Smooth muscle cell (in vitro differentiated cells): Measurements from ENCODE around the gene CPXM1. TPM values are rescaled to one million over a fixed set of nuclear protein-coding genes. Genes with fewer than 3 reads are reported as not detected.

Experiments used
- DNase-seq: peaks from one replicate; lab custom pipeline; 2025; ENCODE audit not compliant: unreplicated experiment; lab: John Stamatoyannopoulos, UW
- H2AFZ ChIP-seq: fragments of 200-600 bp; sonication (generic); 2 replicates; pipeline ENCODE4 v1.6.0; 2016; ENCODE audit warnings: antibody characterized with exemption, low read depth, mild to moderate bottlenecking
- H3F3A ChIP-seq: fragments of 200-600 bp; sonication (generic); 2 replicates; pipeline ENCODE4 v1.6.0; 2017; ENCODE audit warnings: antibody characterized with exemption, low read depth
- H3K27ac ChIP-seq: fragments of 200-600 bp; sonication (generic); 2 replicates; pipeline ENCODE4 v1.5.1; 2016; ENCODE audit warnings: low read depth, mild to moderate bottlenecking
- H3K27me3 ChIP-seq: fragments of 200-600 bp; sonication (generic); 2 replicates; pipeline ENCODE4 v1.6.1; 2016; ENCODE audit warnings: low read depth, mild to moderate bottlenecking
- H3K36me3 ChIP-seq: fragments of 200-600 bp; sonication (generic); 2 replicates; pipeline ENCODE4 v1.5.1; 2016; ENCODE audit warnings: low read depth
- H3K4me1 ChIP-seq: fragments of 200-600 bp; sonication (generic); 2 replicates; pipeline ENCODE4 v1.5.1; 2016; ENCODE audit warnings: low read depth
- H3K4me2 ChIP-seq: fragments of 200-600 bp; sonication (generic); 2 replicates; pipeline ENCODE4 v1.6.0; 2016; ENCODE audit warnings: mild to moderate bottlenecking
- H3K4me3 ChIP-seq: fragments of 200-600 bp; sonication (generic); 2 replicates; pipeline ENCODE4 v1.5.1; 2016; ENCODE audit warnings: mild to moderate bottlenecking
- H3K79me2 ChIP-seq: fragments of 200-600 bp; sonication (generic); 2 replicates; pipeline ENCODE4 v1.6.0; 2016; ENCODE audit warnings: low read depth, mild to moderate bottlenecking
- H3K9ac ChIP-seq: fragments of 200-600 bp; sonication (generic); 2 replicates; pipeline ENCODE4 v1.6.0; 2016; ENCODE audit warnings: low read depth
- H3K9me3 ChIP-seq: fragments of 200-600 bp; sonication (generic); replicated peaks from 2 replicates; pipeline ENCODE4 v1.5.1; 2016; ENCODE audit warnings: low read depth
- H4K20me1 ChIP-seq: fragments of 200-600 bp; sonication (generic); 2 replicates; pipeline ENCODE4 v1.6.0; 2016; ENCODE audit warnings: low read depth
- WGBS: methylation state at CpG from one replicate; pipeline ENCODE4 v1.1.7; 2016; ENCODE audit warnings: low lambda C conversion rate; 5-methylcytosine and 5-hydroxymethylcytosine counted together
- polyA plus RNA-seq: library from polyadenylated mRNA; unstranded; fragments of >200 nt; fragmentation: Nextera tagmentation; extraction: Ambion mirVana; gene quantifications from 2 replicates; pipeline ENCODE4 v1.2.1, GENCODE V29; 2016
- total RNA-seq: library from RNA; depleted of rRNA; stranded (reverse); fragments of >200 nt; gene quantifications from 2 replicates; pipeline ENCODE4 v1.2.3, GENCODE V29; 2014
- TF ChIP-seq, protein P1 (sequence below): fragments of 200-600 bp; sonication (generic); IDR thresholded peaks from 2 replicates; pipeline ENCODE4 v1.5.1; 2017; ENCODE audit warnings: borderline replicate concordance, mild to moderate bottlenecking, antibody characterized with exemption; ENCODE audit not compliant: insufficient read depth, poor library complexity, severe bottlenecking

CPXM1 gene
- total and polyA plus RNA-seq, 2 experiments from 2014 or later: 40.2 to 99.3 TPM

DNA sequence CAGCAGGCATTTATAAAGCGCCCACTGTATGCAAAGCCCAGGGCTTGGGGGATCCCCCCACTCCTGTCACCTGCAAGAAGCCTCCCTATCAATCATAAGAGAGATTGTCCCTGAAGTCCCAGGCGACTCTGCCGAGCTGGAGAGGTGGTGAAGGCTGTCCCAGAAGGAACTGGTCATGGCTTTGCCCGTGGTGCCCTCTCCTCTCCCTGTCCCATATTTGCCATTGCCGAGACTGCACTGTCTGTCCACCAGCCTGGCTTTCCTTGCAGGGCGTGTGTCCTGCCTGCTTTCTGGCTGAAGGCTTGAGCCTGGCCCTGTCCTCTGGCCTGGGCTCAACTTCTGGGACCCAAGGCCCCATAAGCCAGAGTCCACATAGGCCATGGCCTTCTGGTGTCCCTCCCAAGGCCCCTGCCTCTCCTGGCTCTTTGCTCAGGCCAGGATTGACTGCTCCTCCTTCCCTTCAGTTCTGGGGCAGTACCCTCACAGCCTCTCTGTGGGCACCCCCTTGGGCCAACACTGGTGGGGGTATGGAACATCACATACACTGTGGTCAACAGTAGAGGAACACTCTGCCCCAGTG, 46.9 kb downstream of the CPXM1 start:
- H3F3A ChIP-seq: no peaks in the 10 kb centered on the region
- H3K27ac ChIP-seq: no peak overlapping the region
- 77% methylated on average over 6 of the region's 6 CpGs for WGBS
- peaks cover 4% of the 10 kb centered on the region for H4K20me1 ChIP-seq
- H2AFZ ChIP-seq: no peak overlapping the region
- TF ChIP-seq, protein P1, sequence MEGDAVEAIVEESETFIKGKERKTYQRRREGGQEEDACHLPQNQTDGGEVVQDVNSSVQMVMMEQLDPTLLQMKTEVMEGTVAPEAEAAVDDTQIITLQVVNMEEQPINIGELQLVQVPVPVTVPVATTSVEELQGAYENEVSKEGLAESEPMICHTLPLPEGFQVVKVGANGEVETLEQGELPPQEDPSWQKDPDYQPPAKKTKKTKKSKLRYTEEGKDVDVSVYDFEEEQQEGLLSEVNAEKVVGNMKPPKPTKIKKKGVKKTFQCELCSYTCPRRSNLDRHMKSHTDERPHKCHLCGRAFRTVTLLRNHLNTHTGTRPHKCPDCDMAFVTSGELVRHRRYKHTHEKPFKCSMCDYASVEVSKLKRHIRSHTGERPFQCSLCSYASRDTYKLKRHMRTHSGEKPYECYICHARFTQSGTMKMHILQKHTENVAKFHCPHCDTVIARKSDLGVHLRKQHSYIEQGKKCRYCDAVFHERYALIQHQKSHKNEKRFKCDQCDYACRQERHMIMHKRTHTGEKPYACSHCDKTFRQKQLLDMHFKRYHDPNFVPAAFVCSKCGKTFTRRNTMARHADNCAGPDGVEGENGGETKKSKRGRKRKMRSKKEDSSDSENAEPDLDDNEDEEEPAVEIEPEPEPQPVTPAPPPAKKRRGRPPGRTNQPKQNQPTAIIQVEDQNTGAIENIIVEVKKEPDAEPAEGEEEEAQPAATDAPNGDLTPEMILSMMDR: no peak
- peaks cover 63% of the 10 kb centered on the region for H3K27me3 ChIP-seq
- no peaks in the 10 kb centered on the region for H3K79me2 ChIP-seq
- H3K4me3 ChIP-seq: no peak overlapping the region
- H3K9ac ChIP-seq: no peak overlapping the region
- H3K9me3 ChIP-seq: no peaks in the 10 kb centered on the region
- no peak overlapping the region for H3K4me2 ChIP-seq
- H3K4me1 ChIP-seq: peaks cover 7% of the 10 kb centered on the region
- no peak for DNase-seq
- H3K36me3 ChIP-seq: no peaks in the 10 kb centered on the region

DNA sequence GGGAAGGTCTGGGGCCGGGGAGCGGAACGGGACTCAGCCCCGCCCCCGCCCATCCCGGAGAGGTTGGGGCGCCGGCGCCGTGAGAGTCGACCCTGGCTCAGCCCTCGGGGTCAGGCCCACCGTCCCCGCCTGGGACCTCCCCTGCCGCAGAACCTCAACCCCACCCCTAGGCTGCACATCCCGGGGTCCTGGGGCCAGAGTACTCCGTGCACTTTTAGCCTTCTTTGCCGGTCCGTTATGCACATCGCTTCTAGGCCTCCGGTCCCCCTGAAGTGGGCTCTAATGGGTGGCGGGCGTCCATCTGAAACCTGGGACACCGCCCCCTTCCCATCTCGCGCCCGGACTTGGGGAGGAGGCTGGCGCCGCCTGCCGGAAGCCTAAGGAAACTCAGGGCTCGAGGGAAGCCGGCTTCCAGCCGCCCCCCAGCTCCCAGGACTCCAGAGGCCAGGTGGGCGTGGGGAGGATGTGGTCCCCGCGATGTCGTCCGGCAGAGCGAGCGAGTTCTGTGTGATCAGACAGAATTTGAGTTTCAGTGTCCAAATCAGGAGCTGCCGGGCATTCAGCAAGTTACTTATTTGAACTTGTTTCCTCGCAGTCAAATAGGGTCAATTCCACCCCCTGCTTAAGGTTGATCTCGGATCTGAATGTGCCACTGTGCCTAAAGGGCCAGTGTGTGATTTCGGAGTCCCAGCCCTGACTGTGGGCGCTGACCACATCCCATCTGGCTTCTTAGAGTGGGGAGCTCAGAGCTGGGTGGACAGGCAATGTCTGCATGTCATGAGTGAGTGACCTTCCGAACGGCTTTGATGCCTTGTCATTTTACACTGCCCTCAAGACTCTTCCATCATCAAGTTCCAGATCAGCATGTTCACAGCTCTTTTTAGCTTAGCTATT, 47.6 kb downstream of the CPXM1 start:
- Histone ChIP-seq H3K27me3 (peaks cover 71% of the 10 kb centered on the region), H3K4me3 (peak overlapping the region; percentile 52), H3K4me2 (peak overlapping the region; percentile 90), H3F3A (no peaks in the 10 kb centered on the region), H3K79me2 (no peaks in the 10 kb centered on the region), H4K20me1 (peaks cover 4% of the 10 kb centered on the region), H3K9ac (no peak overlapping the region), H3K9me3 (no peaks in the 10 kb centered on the region), H3K4me1 (peaks cover 7% of the 10 kb centered on the region), H3K27ac (no peak overlapping the region), H3K36me3 (no peaks in the 10 kb centered on the region), H2AFZ (no peak overlapping the region)
- TF ChIP-seq, protein P1: peak; percentile 75
- no peak for DNase-seq
- 15% methylated on average over 35 of the region's 47 CpGs for WGBS

DNA sequence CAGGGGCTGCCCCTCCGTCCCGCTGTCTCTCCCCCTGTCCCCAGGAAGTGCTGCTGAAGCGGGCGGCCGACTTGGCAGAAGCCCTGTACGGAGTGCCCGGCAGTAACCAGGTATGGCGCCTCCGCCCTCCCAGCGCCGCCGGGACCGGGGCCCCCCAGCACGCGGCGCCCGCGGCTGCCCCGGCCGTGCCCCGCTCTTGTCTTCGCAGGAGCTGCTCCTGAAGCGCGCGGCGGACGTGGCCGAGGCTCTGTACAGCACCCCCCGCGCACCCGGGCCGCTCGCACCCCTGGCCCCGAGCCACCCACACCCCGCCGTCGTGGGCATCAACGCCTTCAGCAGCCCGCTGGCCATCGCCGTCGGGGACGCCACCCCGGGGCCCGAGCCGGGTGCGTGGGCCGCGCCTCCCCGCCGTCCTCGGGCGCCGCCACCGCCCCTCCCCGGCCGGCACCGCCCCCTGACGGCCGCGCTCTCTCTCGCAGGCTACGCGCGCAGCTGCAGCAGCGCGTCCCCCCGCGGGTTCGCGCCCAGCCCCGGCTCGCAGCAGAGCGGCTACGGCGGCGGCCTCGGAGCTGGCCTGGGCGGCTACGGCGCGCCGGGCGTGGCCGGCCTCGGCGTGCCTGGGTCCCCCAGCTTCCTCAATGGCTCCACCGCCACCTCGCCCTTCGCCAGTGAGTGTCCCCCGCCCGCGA, 48.4 kb downstream of the CPXM1 start:
- Histone ChIP-seq H3F3A (no peaks in the 10 kb centered on the region), H3K36me3 (no peaks in the 10 kb centered on the region), H2AFZ (no peak overlapping the region), H3K27ac (no peak overlapping the region), H3K4me2 (peak overlapping the region; percentile 90), H4K20me1 (peaks cover 4% of the 10 kb centered on the region), H3K4me3 (peak overlapping the region; percentile 52), H3K4me1 (peaks cover 7% of the 10 kb centered on the region), H3K9ac (no peak overlapping the region), H3K27me3 (peaks cover 79% of the 10 kb centered on the region), H3K9me3 (no peaks in the 10 kb centered on the region), H3K79me2 (no peaks in the 10 kb centered on the region)
- WGBS: 1% methylated on average over 36 of the region's 93 CpGs
- no peak for DNase-seq
- TF ChIP-seq, protein P1: no peak
